ENCODE measurements around the gene CLIC6.

- peak; percentile 98 for TF ChIP-seq CTCF (IDR thresholded peaks at IDR 0.05; ENCODE audit: low read length)
- TF ChIP-seq EZH2 (optimal IDR thresholded peaks at IDR 0.05; ENCODE audit: low read depth, low read length): no peak
Observed at GRCh38 chr21:34745557-34746255, 76.9 kb downstream of the CLIC6 start.
